HG03565 (cell line): ENCODE results near the gene IQSEC1.

ENCODE experiments used
- ATAC-seq: cut with Tn5 transposase; IDR thresholded peaks from one replicate; pipeline ENCODE4 v1.9.1; 2021; ENCODE audit warnings: mild to moderate bottlenecking, moderate library complexity; ENCODE audit not compliant: unreplicated experiment

IQSEC1 gene

GRCh38 chr3:13018043-13018451, 55.2 kb downstream of the IQSEC1 start:
- no peak for ATAC-seq

GRCh38 chr3:13017361-13018042, 55.7 kb downstream of the IQSEC1 start:
- ATAC-seq: no peak

GRCh38 chr3:13016721-13017255, 56.4 kb downstream of the IQSEC1 start:
- ATAC-seq: no peak

GRCh38 chr3:13016083-13016720, 57.0 kb downstream of the IQSEC1 start:
- no peak for ATAC-seq

GRCh38 chr3:13015286-13016082, 57.7 kb downstream of the IQSEC1 start:
- no peak for ATAC-seq

- ATAC-seq: no peak
These were observed 58.4 kb downstream of the IQSEC1 start for GRCh38 chr3:13014755-13015285.

GRCh38 chr3:13013994-13014754, 59.1 kb downstream of the IQSEC1 start:
- ATAC-seq: no peak

GRCh38 chr3:13013566-13013965, 59.7 kb downstream of the IQSEC1 start:
- ATAC-seq: no peak

- no peak for ATAC-seq
These were observed 60.1 kb downstream of the IQSEC1 start for GRCh38 chr3:13013151-13013561.

GRCh38 chr3:13012221-13012691, 61.0 kb downstream of the IQSEC1 start:
- ATAC-seq: peak; percentile 26

GRCh38 chr3:13011573-13012220, 61.5 kb downstream of the IQSEC1 start:
- ATAC-seq: peak; percentile 53

- ATAC-seq: no peak
These were observed 62.3 kb downstream of the IQSEC1 start for GRCh38 chr3:13010780-13011572.

GRCh38 chr3:13009946-13010315, 63.3 kb downstream of the IQSEC1 start:
- no peak for ATAC-seq

- ATAC-seq: no peak
These were observed 63.9 kb downstream of the IQSEC1 start for GRCh38 chr3:13009132-13009945.

- ATAC-seq: no peak
These were observed 64.9 kb downstream of the IQSEC1 start for GRCh38 chr3:13008155-13008995.

- ATAC-seq: no peak
These were observed 65.8 kb downstream of the IQSEC1 start for GRCh38 chr3:13007251-13007941.
